Neuronal stem cell (in vitro differentiated cells): ENCODE measurements around the gene INHBB.

Source experiments
- DNase-seq: peaks from one replicate; pipeline ENCODE4 v3.0.0-alpha.2; 2013; ENCODE audit warnings: low spot score
- H2AFZ ChIP-seq: one replicate; pipeline ENCODE4 v1.6.1; 2013; ENCODE audit warnings: mild to moderate bottlenecking, low read length, inconsistent platforms
- H2AK5ac ChIP-seq: 2 replicates; pipeline ENCODE4 v1.6.1; 2013; ENCODE audit warnings: low read depth, mild to moderate bottlenecking, inconsistent platforms, low read length, moderate library complexity, mixed read lengths
- H2BK120ac ChIP-seq: 2 replicates; pipeline ENCODE4 v1.6.1; 2013; ENCODE audit warnings: low read depth, mild to moderate bottlenecking, inconsistent platforms, low read length, moderate library complexity, mixed read lengths
- H2BK12ac ChIP-seq: one replicate; pipeline ENCODE4 v1.6.1; 2013; ENCODE audit warnings: low read length, inconsistent platforms
- H2BK15ac ChIP-seq: 2 replicates; pipeline ENCODE4 v1.6.1; 2013; ENCODE audit warnings: mild to moderate bottlenecking, low read length, inconsistent platforms, mixed read lengths
- H2BK5ac ChIP-seq: one replicate; pipeline ENCODE4 v1.6.1; 2013; ENCODE audit warnings: inconsistent platforms, mild to moderate bottlenecking, low read length, moderate library complexity
- H3K14ac ChIP-seq: one replicate; pipeline ENCODE4 v1.6.1; 2013; ENCODE audit warnings: low read length, inconsistent platforms
- H3K18ac ChIP-seq: 2 replicates; pipeline ENCODE4 v1.6.1; 2013; ENCODE audit warnings: low read length, inconsistent platforms
- H3K23ac ChIP-seq: 2 replicates; pipeline ENCODE4 v1.6.1; 2013; ENCODE audit warnings: low read depth, mild to moderate bottlenecking, mixed read lengths, low read length, inconsistent platforms; ENCODE audit not compliant: poor library complexity
- H3K27ac ChIP-seq: replicated peaks from 3 replicates; pipeline ENCODE4 v1.5.1; 2013; ENCODE audit warnings: low read length, inconsistent platforms
- H3K27me3 ChIP-seq, 3 experiments: 2 replicates each; pipeline ENCODE4 v1.6.1; 2013; ENCODE audit warnings: low read length in 3 of 3, mild to moderate bottlenecking in 2 of 3, inconsistent platforms in 1 of 3, low read depth in 1 of 3, mixed read lengths in 1 of 3, moderate library complexity in 1 of 3; ENCODE audit not compliant: control insufficient read depth in 3 of 3, insufficient read depth in 3 of 3
- H3K36me3 ChIP-seq, 2 donors: replicated peaks in 1 of 2; 2 replicates each; pipeline ENCODE4 v1.6.1; 2013; ENCODE audit warnings: low read length in 2 of 2; ENCODE audit not compliant: control insufficient read depth in 2 of 2, insufficient read depth in 2 of 2
- H3K4ac ChIP-seq: 2 replicates; pipeline ENCODE4 v1.6.1; 2013; ENCODE audit warnings: inconsistent platforms, mild to moderate bottlenecking, low read length, moderate library complexity
- H3K4me1 ChIP-seq, 2 donors: 1 replicate in 1 of 2; 2 replicates in 1 of 2; pipeline ENCODE4 v1.6.1; 2013; ENCODE audit warnings: low read length in 2 of 2, low read depth in 1 of 2; ENCODE audit not compliant: control insufficient read depth in 2 of 2, insufficient read depth in 1 of 2
- H3K4me2 ChIP-seq: one replicate; pipeline ENCODE4 v1.6.1; 2013; ENCODE audit warnings: mild to moderate bottlenecking, low read length, inconsistent platforms; ENCODE audit not compliant: insufficient read depth, poor library complexity, severe bottlenecking
- H3K4me3 ChIP-seq, 2 donors: 2 replicates each; pipeline ENCODE4 v1.5.1; 2013; ENCODE audit warnings: low read length in 2 of 2, mild to moderate bottlenecking in 2 of 2, inconsistent platforms in 1 of 2, moderate library complexity in 1 of 2
- H3K79me1 ChIP-seq: one replicate; pipeline ENCODE4 v1.6.1; 2013; ENCODE audit warnings: low read depth, mild to moderate bottlenecking, inconsistent platforms, low read length, moderate library complexity
- H3K9ac ChIP-seq: one replicate; pipeline ENCODE4 v1.6.1; 2013; ENCODE audit warnings: mild to moderate bottlenecking, low read depth, low read length, inconsistent platforms; ENCODE audit not compliant: poor library complexity
- H3K9me3 ChIP-seq, 2 donors: replicated peaks in 1 of 2; 2 replicates each; pipeline versions ENCODE3 to v1.6.1; 2013; ENCODE audit warnings: low read length in 2 of 2, mild to moderate bottlenecking in 2 of 2, inconsistent platforms in 1 of 2, low read depth in 1 of 2, mixed read lengths in 1 of 2, moderate library complexity in 1 of 2; ENCODE audit not compliant: control insufficient read depth in 2 of 2, insufficient read depth in 1 of 2
- H4K8ac ChIP-seq: one replicate; pipeline ENCODE4 v1.6.1; 2013; ENCODE audit warnings: low read depth, mild to moderate bottlenecking, inconsistent platforms, low read length, moderate library complexity
- H4K91ac ChIP-seq: one replicate; pipeline ENCODE4 v1.6.1; 2013; ENCODE audit warnings: low read length, low read depth, mild to moderate bottlenecking, inconsistent platforms; ENCODE audit not compliant: poor library complexity
- WGBS, 2 donors: extraction: QIAGEN DNeasy Blood & Tissue Kit; methylation state at CpG; one replicate each; pipeline ENCODE4 v1.1.7; 2013; ENCODE audit warnings: missing lambda C conversion rate in 2 of 2, mixed read lengths in 1 of 2; ENCODE audit not compliant: insufficient read length in 2 of 2, insufficient replicate concordance in 1 of 2; ENCODE audit errors: extremely low coverage in 2 of 2; 5-methylcytosine and 5-hydroxymethylcytosine counted together

The INHBB gene

DNA sequence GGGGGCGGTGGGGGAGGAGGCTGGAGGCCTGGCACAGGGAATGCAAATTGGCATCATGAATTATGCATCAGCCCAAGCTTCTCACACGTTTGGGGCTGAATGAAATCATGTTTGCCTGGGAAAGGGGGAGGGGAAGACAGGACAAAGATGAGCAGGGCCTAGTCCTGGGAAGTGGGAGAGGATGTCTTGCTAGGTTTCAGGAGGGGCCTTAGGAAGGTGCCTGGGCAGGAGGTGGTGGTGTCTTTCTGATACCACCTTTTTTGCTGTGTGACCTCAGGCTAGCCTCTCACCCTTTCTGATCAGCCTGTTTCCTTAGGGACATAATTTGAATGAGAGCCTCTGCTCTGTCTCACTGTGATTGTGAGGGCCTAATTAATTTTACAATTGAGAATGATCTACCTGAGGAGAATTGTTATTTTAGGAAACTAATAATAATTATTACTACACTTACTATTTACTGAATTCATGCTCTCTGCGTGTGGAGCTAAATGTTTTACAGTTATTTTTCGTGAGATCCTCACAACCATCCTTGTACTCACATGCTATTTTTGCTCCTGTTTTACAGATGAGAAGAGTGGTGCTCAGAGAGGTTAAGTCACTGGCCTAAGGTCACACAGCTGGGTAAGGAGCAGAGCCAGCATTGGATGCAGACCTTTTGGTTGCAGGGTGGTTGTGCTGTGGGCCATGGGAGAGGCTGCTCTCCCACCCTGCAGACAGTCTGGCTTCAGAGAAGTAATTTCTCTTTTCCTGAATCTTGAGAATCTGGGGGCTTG lies 39.6 kb downstream of the INHBB start:
- H2BK5ac ChIP-seq, result no peak overlapping the region
- no CpG with 5 or more reads among the region's 4 CpGs for WGBS, 2 donors
- no peak overlapping the region for H3K4me3 ChIP-seq
- H3K9me3 ChIP-seq, result no peaks in the 10 kb centered on the region
- no peak overlapping the region for H3K18ac ChIP-seq
- peak overlapping the region; percentile 46 for H2AFZ ChIP-seq
- H3K4me2 ChIP-seq, result no peak overlapping the region
- H4K91ac ChIP-seq, result no peak overlapping the region
- H3K4me1 ChIP-seq, result peaks cover 3 to 7% of the 10 kb centered on the region in 2 donors
- no peak overlapping the region for H2BK15ac ChIP-seq
- peaks cover 0 to 14% (median 0%) of the 10 kb centered on the region in 3 experiments for H3K27me3 ChIP-seq
- no peaks in the 10 kb centered on the region for H3K36me3 ChIP-seq
- H2BK12ac ChIP-seq, result no peak overlapping the region
- no peak overlapping the region for H3K9ac ChIP-seq
- no peak overlapping the region for H3K4ac ChIP-seq
- no peak overlapping the region for H2BK120ac ChIP-seq
- no peak overlapping the region for H2AK5ac ChIP-seq
- no peak for DNase-seq
- no peak overlapping the region for H3K23ac ChIP-seq
- no peaks in the 10 kb centered on the region for H3K79me1 ChIP-seq
- no peak overlapping the region for H3K14ac ChIP-seq
- no peak overlapping the region for H3K27ac ChIP-seq
- H4K8ac ChIP-seq, result no peak overlapping the region

DNA sequence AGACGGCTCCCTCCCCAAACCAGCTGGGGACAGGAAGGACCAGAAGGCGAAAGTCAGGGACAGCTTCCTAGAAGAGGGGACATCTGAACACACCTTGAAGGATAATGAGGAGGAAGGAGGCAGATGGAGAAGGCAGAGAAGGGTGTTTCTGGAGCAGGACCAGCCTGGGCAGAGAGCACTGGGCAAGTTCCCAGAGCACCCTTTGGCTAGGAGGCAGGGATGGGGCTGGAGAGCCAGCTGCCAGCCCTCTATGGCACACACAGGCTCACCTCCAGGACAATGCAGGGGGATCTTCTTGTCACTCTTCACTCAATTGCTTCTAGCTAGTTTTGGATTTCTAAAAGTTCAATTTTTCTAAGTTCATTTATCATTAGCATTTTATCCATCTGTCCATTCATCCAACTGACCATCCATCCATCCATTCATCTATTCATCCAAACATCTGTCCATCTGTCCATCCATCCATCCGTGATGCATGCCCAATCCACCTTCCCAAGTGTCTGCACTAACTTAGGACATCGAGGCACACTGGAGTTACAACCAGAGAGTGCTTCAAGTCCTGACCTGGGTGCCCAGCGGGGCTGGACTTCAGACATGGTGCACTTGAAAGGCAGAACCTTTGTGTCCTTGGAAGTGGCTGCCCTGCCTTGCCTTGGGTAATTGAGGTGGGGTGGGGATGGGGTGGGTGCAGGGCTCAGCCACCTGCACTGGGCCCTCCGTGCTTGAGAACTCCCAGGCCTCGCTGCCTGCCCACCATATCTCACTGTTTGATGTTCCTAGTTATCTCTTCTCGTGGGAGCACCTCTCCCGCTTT lies 42.5 kb downstream of the INHBB start:
- Histone ChIP-seq H3K4me1 (peaks cover 3 to 7% of the 10 kb centered on the region in 2 donors), H3K79me1 (no peaks in the 10 kb centered on the region), H3K36me3 (no peaks in the 10 kb centered on the region), H3K14ac (peak overlapping the region; percentile 14), H2BK12ac (no peak overlapping the region), H3K27me3 (peaks cover 0 to 14% (median 0%) of the 10 kb centered on the region in 3 experiments), H2AFZ (no peak overlapping the region), H3K18ac (no peak overlapping the region), H3K9ac (no peak overlapping the region), H3K9me3 (no peaks in the 10 kb centered on the region), H2BK5ac (no peak overlapping the region), H3K23ac (no peak overlapping the region), H3K4me3 (no peak overlapping the region), H4K8ac (no peak overlapping the region), H4K91ac (no peak overlapping the region), H3K4me2 (no peak overlapping the region), H2AK5ac (peak overlapping the region; percentile 47), H3K4ac (no peak overlapping the region), H2BK15ac (no peak overlapping the region), H2BK120ac (no peak overlapping the region), H3K27ac (no peak overlapping the region)
- no CpG with 5 or more reads among the region's 9 CpGs for WGBS, 2 donors
- DNase-seq, result no peak

DNA sequence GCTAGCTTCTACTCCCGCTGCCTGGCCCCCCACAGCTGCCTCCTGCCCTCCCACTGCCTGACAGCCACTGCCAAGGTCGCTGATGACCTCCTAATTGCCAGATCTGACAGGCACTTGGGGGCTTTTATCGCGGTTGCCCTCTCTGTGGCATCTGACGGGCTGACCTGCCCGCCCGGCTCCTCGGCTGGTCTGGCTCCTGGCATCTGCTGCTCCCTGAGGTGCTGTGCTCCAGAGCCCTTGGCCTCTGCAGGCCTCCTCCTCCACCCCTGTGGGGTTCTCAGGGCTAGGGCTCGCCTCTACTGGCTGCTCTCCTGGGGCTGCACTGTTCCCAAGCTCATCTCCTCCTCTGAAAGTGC lies 43.1 kb downstream of the INHBB start:
- Histone ChIP-seq H4K91ac (no peak overlapping the region), H3K4me2 (no peak overlapping the region), H3K4me3 (no peak overlapping the region), H3K36me3 (no peaks in the 10 kb centered on the region), H3K9me3 (no peaks in the 10 kb centered on the region), H2AK5ac (peak overlapping the region; percentile 47), H2BK5ac (no peak overlapping the region), H3K4me1 (peaks cover 0 to 7% of the 10 kb centered on the region in 2 donors), H4K8ac (no peak overlapping the region), H3K79me1 (no peaks in the 10 kb centered on the region), H2BK15ac (no peak overlapping the region), H3K4ac (no peak overlapping the region), H3K23ac (no peak overlapping the region), H3K27me3 (peaks cover 0 to 11% (median 0%) of the 10 kb centered on the region in 3 experiments), H2BK12ac (no peak overlapping the region), H3K9ac (no peak overlapping the region), H2BK120ac (peak overlapping the region; percentile 22), H3K14ac (peak overlapping the region; percentile 14), H3K27ac (no peak overlapping the region), H3K18ac (no peak overlapping the region), H2AFZ (no peak overlapping the region)
- DNase-seq, result no peak
- no CpG with 5 or more reads among the region's 9 CpGs for WGBS, 2 donors

DNA sequence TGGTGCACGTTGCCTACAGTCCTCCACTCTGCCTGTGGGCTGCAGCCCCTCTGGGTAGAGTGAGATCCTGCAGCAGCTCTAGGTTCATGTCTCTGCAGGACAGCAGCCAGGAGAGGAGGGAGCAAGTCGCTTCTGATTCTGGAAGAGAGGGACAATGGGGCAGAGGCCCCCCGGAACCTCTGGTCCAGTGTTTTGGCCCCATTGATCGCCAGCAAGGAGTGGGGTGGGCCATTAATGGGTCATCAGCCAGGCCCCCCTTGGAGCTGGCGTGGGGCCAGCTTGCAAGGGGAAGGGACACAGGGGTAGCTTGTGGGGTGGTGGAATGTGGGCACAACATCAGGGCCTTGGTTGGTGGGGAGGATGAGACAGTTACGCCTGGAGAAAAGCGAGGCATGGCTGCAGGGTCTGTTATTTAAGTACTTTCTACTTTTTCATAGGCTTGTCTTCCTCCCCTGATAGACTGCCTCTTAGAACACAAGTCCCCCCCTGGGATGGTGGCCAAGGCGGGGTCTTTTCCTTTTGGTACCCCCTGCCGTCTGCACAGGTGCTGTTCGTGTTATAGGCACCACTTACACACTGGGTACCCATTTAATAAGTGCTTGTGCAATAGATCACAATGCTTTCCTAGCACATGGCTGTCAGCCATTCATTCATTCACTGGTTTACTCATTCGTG lies 44.6 kb downstream of the INHBB start:
- Histone ChIP-seq H3K9ac (no peak overlapping the region), H3K4me1 (peaks cover under 1 to 2% of the 10 kb centered on the region in 2 donors), H3K36me3 (peaks cover 0 to 1% of the 10 kb centered on the region in 2 donors), H2AK5ac (no peak overlapping the region), H4K91ac (no peak overlapping the region), H4K8ac (no peak overlapping the region), H3K27ac (no peak overlapping the region), H3K4ac (no peak overlapping the region), H3K18ac (peak overlapping the region; percentile 58), H3K4me2 (no peak overlapping the region), H3K23ac (no peak overlapping the region), H2AFZ (no peak overlapping the region), H3K79me1 (no peaks in the 10 kb centered on the region), H3K9me3 (no peaks in the 10 kb centered on the region), H2BK15ac (no peak overlapping the region), H3K4me3 (no peak overlapping the region), H3K27me3 (peaks cover 0 to 11% (median 0%) of the 10 kb centered on the region in 3 experiments), H2BK5ac (no peak overlapping the region), H3K14ac (no peak overlapping the region), H2BK120ac (no peak overlapping the region), H2BK12ac (no peak overlapping the region)
- WGBS, 2 donors, result no CpG with 5 or more reads among the region's 11 CpGs
- DNase-seq, result no peak
